ENCODE measurements around the gene SAP30BP. TPM values are rescaled to one million over a fixed set of nuclear protein-coding genes. Genes with fewer than 3 reads are reported as not detected.

The SAP30BP gene
- total RNA-seq, 4 donors from 2014 or later, result 33.9 to 72.7 (median 44.4) TPM

GRCh38 chr17:75639327-75639726, 27.8 kb upstream of the SAP30BP start:
- intact Hi-C loops (cut with DNase I), result no loop called here
- Histone ChIP-seq H3K4me3 (peak overlapping the region in 3 of 4 donors; percentile 43 to 49 (median 48)), H3K36me3 (peaks cover 0 to 34% (median 0%) of the 10 kb centered on the region in 3 donors), H3K27ac (peak overlapping the region; percentile 63 to 89 (median 81)), H3K27me3 (no peaks in the 10 kb centered on the region), H3K4me1 (peaks cover 18 to 76% (median 27%) of the 10 kb centered on the region in 3 donors), H3K9me3 (no peaks in the 10 kb centered on the region)
- DNase-seq, result no peak
- WGBS, 2 donors, result 100% methylated on average over 1 of the region's 3 CpGs; no CpG with 5 or more reads in 1 of the 2 donors
- TF ChIP-seq CTCF (IDR thresholded peaks at IDR 0.05) (no peak), POLR2A (IDR thresholded peaks at IDR 0.05) (no peak)

DNA sequence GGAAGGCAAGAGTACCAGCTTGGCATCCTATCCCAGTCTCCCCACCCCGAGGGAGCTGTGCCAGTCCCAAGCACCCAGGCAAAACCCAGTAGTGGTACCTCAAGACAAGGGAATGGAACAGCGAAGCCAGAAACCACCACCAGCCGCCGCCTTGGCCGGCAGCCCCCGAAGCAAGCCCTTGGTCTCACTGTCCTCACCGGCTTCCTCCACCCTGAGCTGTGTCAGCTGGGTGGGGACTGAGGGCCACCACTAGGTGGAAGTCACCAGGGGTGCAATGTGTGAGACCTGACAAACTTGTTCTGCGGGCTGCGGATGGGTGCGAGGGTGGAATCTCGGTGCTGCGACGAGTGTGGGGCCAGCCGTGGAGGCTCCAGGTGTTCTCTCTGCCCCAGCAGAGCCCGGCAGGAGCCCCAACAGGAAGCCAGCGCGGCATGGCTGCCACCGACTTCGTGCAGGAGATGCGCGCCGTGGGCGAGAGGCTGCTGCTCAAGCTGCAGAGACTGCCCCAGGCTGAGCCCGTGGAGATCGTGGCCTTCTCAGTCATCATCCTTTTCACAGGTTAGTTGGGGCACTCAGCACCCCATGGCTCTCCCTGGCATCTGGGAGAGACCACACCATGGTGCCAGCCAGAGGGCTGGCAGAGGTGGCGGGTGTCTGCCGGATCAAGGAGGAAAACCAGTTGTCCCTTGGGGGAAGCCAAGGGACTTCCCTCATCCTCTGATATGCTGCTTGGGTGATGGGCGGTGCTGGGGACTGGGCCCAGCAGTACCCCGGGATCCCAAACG, 27.2 kb upstream of the SAP30BP start:
- 92% methylated on average over 8 of the region's 30 CpGs; no CpG with 5 or more reads in 1 of the 2 donors for WGBS, 2 donors
- Histone ChIP-seq H3K36me3 (peaks cover 0 to 34% (median 0%) of the 10 kb centered on the region in 3 donors), H3K4me1 (peaks cover 18 to 77% (median 25%) of the 10 kb centered on the region in 3 donors), H3K9me3 (no peaks in the 10 kb centered on the region), H3K27ac (peak overlapping the region; percentile 77 to 89 (median 84)), H3K27me3 (no peaks in the 10 kb centered on the region), H3K4me3 (peak overlapping the region; percentile 25 to 49 (median 46))
- no peak for DNase-seq
- peak in 4 of 6 experiments; percentile 42 to 67 (median 54) for TF ChIP-seq CTCF (IDR thresholded peaks at IDR 0.05)
- peak in 1 of 4 donors; percentile 11 for TF ChIP-seq POLR2A (IDR thresholded peaks at IDR 0.05)
- intact Hi-C loops (cut with DNase I), result no loop called here

DNA sequence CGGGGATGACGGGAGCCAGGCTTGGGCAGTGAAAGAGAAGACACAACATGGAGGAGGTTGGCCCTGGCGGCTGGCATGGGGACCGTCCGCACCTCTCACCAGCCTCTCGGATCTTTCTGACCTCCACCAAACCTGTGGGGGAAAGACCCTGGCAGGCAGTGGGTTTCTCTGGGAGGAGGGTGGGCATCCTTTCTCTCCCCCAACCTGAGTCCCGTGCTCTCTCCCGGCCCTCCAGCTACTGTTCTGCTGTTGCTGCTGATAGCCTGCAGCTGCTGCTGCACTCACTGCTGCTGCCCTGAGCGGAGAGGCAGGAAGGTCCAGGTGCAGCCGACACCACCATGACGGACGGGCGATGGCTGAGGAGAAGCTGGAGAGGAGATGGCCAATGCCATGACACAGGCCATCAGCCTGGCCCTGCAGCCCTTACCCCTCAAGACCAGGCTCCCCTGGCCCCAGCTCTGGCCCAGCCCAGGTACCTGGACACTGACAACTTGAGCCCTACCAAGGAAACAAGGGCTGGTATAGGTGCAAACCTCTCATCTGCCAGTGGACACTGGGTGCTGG, 26.5 kb upstream of the SAP30BP start:
- no peak for DNase-seq
- peaks cover 0 to 29% (median 0%) of the 10 kb centered on the region in 3 donors for H3K36me3 ChIP-seq
- H3K27me3 ChIP-seq, result no peaks in the 10 kb centered on the region
- no peaks in the 10 kb centered on the region for H3K9me3 ChIP-seq
- intact Hi-C loops (cut with DNase I), result no loop called here
- TF ChIP-seq CTCF (IDR thresholded peaks at IDR 0.05) (no peak), POLR2A (IDR thresholded peaks at IDR 0.05) (no peak)
- H3K4me3 ChIP-seq, result peak overlapping the region; percentile 25 to 49 (median 46)
- H3K4me1 ChIP-seq, result peaks cover 18 to 83% (median 25%) of the 10 kb centered on the region in 3 donors
- peak overlapping the region; percentile 77 to 89 (median 84) for H3K27ac ChIP-seq
- 92 to 100% methylated on average over 5 to 7 of the region's 13 CpGs for WGBS, 2 donors

DNA sequence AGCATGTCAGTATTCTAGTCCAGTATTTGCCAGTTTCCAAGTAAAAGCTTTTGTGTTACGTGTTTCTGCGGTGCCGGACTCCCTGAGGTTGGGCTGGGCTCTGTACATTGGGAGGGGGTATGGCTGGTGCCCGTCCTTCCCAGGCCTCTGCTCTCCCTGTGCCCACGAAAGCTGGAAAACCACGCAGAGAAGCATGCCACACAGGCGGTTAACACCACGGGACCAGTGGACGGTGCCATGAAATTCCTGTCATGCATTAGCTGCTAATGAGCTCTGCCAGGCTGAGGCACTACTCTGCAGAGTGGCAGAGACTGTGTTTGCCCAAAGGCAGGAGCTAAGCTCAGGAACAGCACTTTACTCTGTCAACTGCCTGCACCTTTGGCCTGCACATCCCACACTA, 25.8 kb upstream of the SAP30BP start:
- Histone ChIP-seq H3K9me3 (no peaks in the 10 kb centered on the region), H3K4me1 (peaks cover 18 to 90% (median 29%) of the 10 kb centered on the region in 3 donors), H3K36me3 (peaks cover 0 to 28% (median 0%) of the 10 kb centered on the region in 3 donors), H3K4me3 (peak overlapping the region in 3 of 4 donors; percentile 43 to 49 (median 48)), H3K27ac (peak overlapping the region; percentile 77 to 89 (median 84)), H3K27me3 (no peaks in the 10 kb centered on the region)
- TF ChIP-seq CTCF (IDR thresholded peaks at IDR 0.05) (no peak), POLR2A (IDR thresholded peaks at IDR 0.05) (no peak)
- WGBS, 2 donors, result 77 to 100% methylated on average over 4 of the region's 9 CpGs
- intact Hi-C loops (cut with DNase I), result no loop called here
- no peak for DNase-seq

All from esophagus squamous epithelium (tissue), 5 donors.